CD14-positive monocyte (primary cell): ENCODE results near the gene UGT1A5. TPM values are rescaled to one million over a fixed set of nuclear protein-coding genes. Genes with fewer than 3 reads are reported as not detected.

Source experiments
- DNase-seq, 3 donors: peaks; one replicate each; pipeline ENCODE4 v3.0.0-alpha.2; 2011 to 2022
- H2AFZ ChIP-seq: 2 replicates; pipeline ENCODE4 v1.6.0; 2012; ENCODE audit warnings: mild to moderate bottlenecking, low read depth, low read length, inconsistent platforms; ENCODE audit not compliant: insufficient read depth, poor library complexity, severe bottlenecking
- H3K27ac ChIP-seq, 2 donors: 1 replicate in 1 of 2; 2 replicates in 1 of 2; pipeline ENCODE4 v1.5.1; 2012 to 2013; ENCODE audit warnings: low read length in 2 of 2, control low read depth in 1 of 2, inconsistent platforms in 1 of 2, low read depth in 1 of 2, mild to moderate bottlenecking in 1 of 2
- H3K27me3 ChIP-seq, 2 donors: one replicate each; pipeline versions ENCODE4 v1.6.0 to v1.6.1; 2011 to 2013; ENCODE audit warnings: low read length in 2 of 2; ENCODE audit not compliant: control insufficient read depth in 2 of 2, insufficient read depth in 2 of 2
- H3K36me3 ChIP-seq, 2 donors: replicated peaks in 1 of 2; 1 replicate in 1 of 2; 2 replicates in 1 of 2; pipeline versions ENCODE4 v1.5.1 to v1.6.1; 2012 to 2013; ENCODE audit warnings: low read length in 2 of 2, control low read depth in 1 of 2, inconsistent platforms in 1 of 2, mild to moderate bottlenecking in 1 of 2; ENCODE audit not compliant: insufficient read depth in 2 of 2, control insufficient read depth in 1 of 2
- H3K4me1 ChIP-seq, 2 donors: 1 replicate in 1 of 2; 2 replicates in 1 of 2; pipeline versions ENCODE4 v1.5.1 to v1.6.1; 2012 to 2013; ENCODE audit warnings: low read length in 2 of 2, control low read depth in 1 of 2, inconsistent platforms in 1 of 2, mild to moderate bottlenecking in 1 of 2, moderate library complexity in 1 of 2; ENCODE audit not compliant: insufficient read depth in 2 of 2, control insufficient read depth in 1 of 2
- H3K4me2 ChIP-seq: replicated peaks from 2 replicates; pipeline ENCODE3; 2012; ENCODE audit warnings: low read length, moderate library complexity, mild to moderate bottlenecking; ENCODE audit not compliant: poor library complexity, severe bottlenecking; ENCODE audit errors: extremely low read depth
- H3K4me3 ChIP-seq, 3 experiments: fragments of 200-600 bp in 1 of 3; sonication (generic) in 1 of 3; replicated peaks in 1 of 3; 1 replicate in 2 of 3; 2 replicates in 1 of 3; pipeline ENCODE4 v1.5.1; 2011 to 2013; ENCODE audit warnings: low read length in 3 of 3, mild to moderate bottlenecking in 3 of 3, control low read depth in 2 of 3, low read depth in 2 of 3, inconsistent platforms in 1 of 3, moderate library complexity in 1 of 3
- H3K79me2 ChIP-seq: 2 replicates; pipeline ENCODE4 v1.6.0; 2012; ENCODE audit warnings: mild to moderate bottlenecking, control low read depth, inconsistent platforms, low read length, moderate library complexity; ENCODE audit not compliant: insufficient read depth
- H3K9ac ChIP-seq: 2 replicates; pipeline ENCODE4 v1.6.0; 2017; ENCODE audit warnings: low read length, mild to moderate bottlenecking; ENCODE audit not compliant: insufficient read depth, poor library complexity, severe bottlenecking
- H3K9me3 ChIP-seq, 2 donors: replicated peaks in 1 of 2; 1 replicate in 1 of 2; 2 replicates in 1 of 2; pipeline versions ENCODE4 v1.5.1 to v1.6.1; 2012 to 2013; ENCODE audit warnings: low read length in 2 of 2, control low read depth in 1 of 2; ENCODE audit not compliant: control insufficient read depth in 1 of 2, insufficient read depth in 1 of 2
- H4K20me1 ChIP-seq: 2 replicates; pipeline ENCODE4 v1.6.0; 2012; ENCODE audit warnings: mild to moderate bottlenecking, low read length, control low read depth, moderate library complexity; ENCODE audit not compliant: insufficient read depth
- H3K27ac Mint-ChIP-seq, 7 donors: one replicate each; pipeline ENCODE4 v1.8.0; 2020; ENCODE audit warnings: mild to moderate bottlenecking in 7 of 7, mixed read lengths in 7 of 7, moderate library complexity in 6 of 7, inconsistent platforms in 2 of 7
- H3K27me3 Mint-ChIP-seq, 3 donors: one replicate each; pipeline ENCODE4 v1.8.0; 2021 to 2022; ENCODE audit warnings: low read depth in 3 of 3, mild to moderate bottlenecking in 3 of 3, mixed read lengths in 3 of 3, moderate library complexity in 3 of 3, inconsistent platforms in 1 of 3
- H3K36me3 Mint-ChIP-seq, 2 donors: one replicate each; pipeline ENCODE4 v1.8.0; 2020; ENCODE audit warnings: mixed read lengths in 2 of 2, inconsistent platforms in 1 of 2, mild to moderate bottlenecking in 1 of 2
- H3K4me1 Mint-ChIP-seq: one replicate; pipeline ENCODE4 v1.8.0; 2020; ENCODE audit warnings: mild to moderate bottlenecking, mixed read lengths
- H3K4me3 Mint-ChIP-seq, 2 donors: one replicate each; pipeline ENCODE4 v1.8.0; 2020; ENCODE audit warnings: mild to moderate bottlenecking in 2 of 2, mixed read lengths in 2 of 2, moderate library complexity in 1 of 2
- H3K9me3 Mint-ChIP-seq, 7 donors: one replicate each; pipeline ENCODE4 v1.8.0; 2020 to 2022; ENCODE audit warnings: mixed read lengths in 7 of 7, mild to moderate bottlenecking in 6 of 7, moderate library complexity in 6 of 7, inconsistent platforms in 2 of 7
- CTCF ChIP-seq: fragments of 200-600 bp; IDR thresholded peaks from one replicate; pipeline ENCODE4 v1.8.0; 2022; ENCODE audit warnings: antibody characterized with exemption, mild to moderate bottlenecking
- WGBS: methylation state at CpG from one replicate; pipeline ENCODE4 v1.1.5; 2013; ENCODE audit warnings: missing lambda C conversion rate; ENCODE audit not compliant: insufficient coverage; 5-methylcytosine and 5-hydroxymethylcytosine counted together
- intact Hi-C, 2 donors: fragments of 100-400 bp; cut with micrococcal nuclease; formaldehyde crosslinking; loops; one replicate each; pipeline versions ENCODE4 v1.15.0 to v1.15.1; 2023
- polyA plus RNA-seq, 3 donors: library from polyadenylated mRNA; depleted of rRNA in 1 of 3; unstranded in 2 of 3; stranded (reverse) in 1 of 3; fragments of 300-500 nt in 2 of 3; fragments of >200 nt in 1 of 3; fragmentation: Illumina TruSeq in 2 of 3; gene quantifications; 1 replicate in 2 of 3; 2 replicates in 1 of 3; pipeline ENCODE4 v1.2.3, GENCODE V29; 2012 to 2021

The UGT1A5 gene
- polyA plus RNA-seq, 3 donors: not detected

DNA sequence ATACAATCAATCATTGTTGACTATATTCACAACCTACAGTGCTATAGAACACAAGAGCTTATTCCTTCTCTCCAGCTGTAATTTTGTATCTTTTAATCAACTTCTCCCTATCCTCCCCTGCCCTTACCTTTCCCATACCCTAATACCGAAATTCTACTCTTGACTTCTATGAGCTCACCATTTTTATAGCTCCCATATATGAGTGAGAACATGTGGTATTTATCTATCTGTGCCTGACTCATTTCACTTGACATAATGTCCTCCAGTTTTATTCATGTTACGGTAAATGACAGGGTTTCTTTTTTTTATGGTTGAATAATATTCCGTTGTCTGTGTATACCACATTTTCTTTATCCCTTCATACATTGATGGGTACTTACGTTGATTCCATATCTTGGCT, 68.1 kb downstream of the UGT1A5 start:
- H3K27me3 ChIP-seq: no peaks in the 10 kb centered on the region
- no peaks in the 10 kb centered on the region for H3K4me1 Mint-ChIP-seq
- no peaks in the 10 kb centered on the region for H3K4me1 ChIP-seq
- H3K9ac ChIP-seq: no peak overlapping the region
- no peak for DNase-seq
- no peak overlapping the region for H3K4me2 ChIP-seq
- no peaks in the 10 kb centered on the region for H3K79me2 ChIP-seq
- no peak overlapping the region for H2AFZ ChIP-seq
- H3K9me3 Mint-ChIP-seq: peaks cover 12 to 39% (median 18%) of the 10 kb centered on the region in 7 donors
- H3K36me3 Mint-ChIP-seq: no peaks in the 10 kb centered on the region
- H3K36me3 ChIP-seq: no peaks in the 10 kb centered on the region
- no peaks in the 10 kb centered on the region for H4K20me1 ChIP-seq
- H3K4me3 Mint-ChIP-seq: no peak overlapping the region
- TF ChIP-seq CTCF: no peak
- no peak overlapping the region for H3K4me3 ChIP-seq
- H3K27me3 Mint-ChIP-seq: peaks cover 0 to 5% (median 2%) of the 10 kb centered on the region in 3 donors
- intact Hi-C loops: no loop called here
- H3K27ac ChIP-seq: no peak overlapping the region
- peaks cover 9 to 20% of the 10 kb centered on the region in 2 donors for H3K9me3 ChIP-seq
- WGBS: no CpG with 5 or more reads among the region's 4 CpGs
- no peak overlapping the region for H3K27ac Mint-ChIP-seq

- intact Hi-C loops: no loop called here
- H3K4me1 Mint-ChIP-seq: no peaks in the 10 kb centered on the region
- Histone ChIP-seq H3K4me1 (no peaks in the 10 kb centered on the region), H3K9me3 (peaks cover 0 to 7% of the 10 kb centered on the region in 2 donors), H3K4me2 (no peak overlapping the region), H3K27ac (no peak overlapping the region), H3K27me3 (no peaks in the 10 kb centered on the region), H3K9ac (no peak overlapping the region), H2AFZ (no peak overlapping the region), H4K20me1 (no peaks in the 10 kb centered on the region), H3K79me2 (no peaks in the 10 kb centered on the region), H3K4me3 (no peak overlapping the region), H3K36me3 (no peaks in the 10 kb centered on the region)
- TF ChIP-seq CTCF: no peak
- 100% methylated on average over 5 of the region's 7 CpGs for WGBS
- H3K4me3 Mint-ChIP-seq: no peak overlapping the region
- no peak overlapping the region for H3K27ac Mint-ChIP-seq
- no peak for DNase-seq
- peaks cover 4 to 12% (median 8%) of the 10 kb centered on the region in 7 donors for H3K9me3 Mint-ChIP-seq
- peaks cover 2 to 7% (median 4%) of the 10 kb centered on the region in 3 donors for H3K27me3 Mint-ChIP-seq
- H3K36me3 Mint-ChIP-seq: no peaks in the 10 kb centered on the region
These were observed 76.8 kb downstream of the UGT1A5 start for GRCh38 chr2:233789554-233789953.
